ENCODE results near the gene PROKR2. TPM values are rescaled to one million over a fixed set of nuclear protein-coding genes. Genes with fewer than 3 reads are reported as not detected.

Gene PROKR2
- total and polyA plus RNA-seq, 2 donors, result not detected

- H3K9me3 ChIP-seq (ENCODE audit: control insufficient read depth in 2 of 2, insufficient read depth in 1 of 2, low read length in 1 of 2), result no peaks in the 10 kb centered on the region
- WGBS, result 41% methylated on average over 1 of the region's 1 CpG
- no peak overlapping the region for H3K27ac ChIP-seq (ENCODE audit: low read depth in 1 of 2, low read length in 1 of 2)
These were observed 49.7 kb downstream of the PROKR2 start for GRCh38 chr20:5267092-5267491.

More at GRCh38 chr20:5267092-5267491, 49.7 kb downstream of the PROKR2 start:
- no peaks in the 10 kb centered on the region for H3K36me3 ChIP-seq (ENCODE audit: control insufficient read depth in 2 of 2, insufficient read depth in 2 of 2, low read length in 1 of 2)
- H3K27me3 ChIP-seq (ENCODE audit: control insufficient read depth in 2 of 2, insufficient read depth in 1 of 2, low read length in 1 of 2), result no peaks in the 10 kb centered on the region
- no peaks in the 10 kb centered on the region for H3K4me1 ChIP-seq (ENCODE audit: control insufficient read depth in 2 of 2, insufficient read depth in 2 of 2, low read length in 2 of 2)
- no peak overlapping the region for H3K4me3 ChIP-seq (ENCODE audit: low read length in 2 of 2)
- DNase-seq (ENCODE audit: low read depth in 6 of 9, low spot score in 9 of 9), result no peak

Other genes with a start within 250 kb of the PROKR2 start
- 83.5 TPM for gene TMEM230, start 203.9 kb downstream of the PROKR2 start, total RNA-seq
- 162 TPM for gene TMEM230, start 203.9 kb downstream of the PROKR2 start, polyA plus RNA-seq
- 330 TPM for gene PCNA, start 197.0 kb downstream of the PROKR2 start, total RNA-seq
- gene PCNA, start 197.0 kb downstream of the PROKR2 start, polyA plus RNA-seq, result 75.4 TPM
- 18.9 TPM for gene CDS2, start 189.9 kb downstream of the PROKR2 start, total RNA-seq
- 13.4 TPM for gene CDS2, start 189.9 kb downstream of the PROKR2 start, polyA plus RNA-seq

Data from thymus (tissue), 11 donors.